GM19328 (cell line): Measurements from ENCODE around the gene SRMS.

Source experiments
- ATAC-seq: cut with Tn5 transposase; IDR thresholded peaks from one replicate; pipeline ENCODE4 v1.9.1; 2021; ENCODE audit warnings: mild to moderate bottlenecking, moderate library complexity; ENCODE audit not compliant: unreplicated experiment

The SRMS gene

DNA sequence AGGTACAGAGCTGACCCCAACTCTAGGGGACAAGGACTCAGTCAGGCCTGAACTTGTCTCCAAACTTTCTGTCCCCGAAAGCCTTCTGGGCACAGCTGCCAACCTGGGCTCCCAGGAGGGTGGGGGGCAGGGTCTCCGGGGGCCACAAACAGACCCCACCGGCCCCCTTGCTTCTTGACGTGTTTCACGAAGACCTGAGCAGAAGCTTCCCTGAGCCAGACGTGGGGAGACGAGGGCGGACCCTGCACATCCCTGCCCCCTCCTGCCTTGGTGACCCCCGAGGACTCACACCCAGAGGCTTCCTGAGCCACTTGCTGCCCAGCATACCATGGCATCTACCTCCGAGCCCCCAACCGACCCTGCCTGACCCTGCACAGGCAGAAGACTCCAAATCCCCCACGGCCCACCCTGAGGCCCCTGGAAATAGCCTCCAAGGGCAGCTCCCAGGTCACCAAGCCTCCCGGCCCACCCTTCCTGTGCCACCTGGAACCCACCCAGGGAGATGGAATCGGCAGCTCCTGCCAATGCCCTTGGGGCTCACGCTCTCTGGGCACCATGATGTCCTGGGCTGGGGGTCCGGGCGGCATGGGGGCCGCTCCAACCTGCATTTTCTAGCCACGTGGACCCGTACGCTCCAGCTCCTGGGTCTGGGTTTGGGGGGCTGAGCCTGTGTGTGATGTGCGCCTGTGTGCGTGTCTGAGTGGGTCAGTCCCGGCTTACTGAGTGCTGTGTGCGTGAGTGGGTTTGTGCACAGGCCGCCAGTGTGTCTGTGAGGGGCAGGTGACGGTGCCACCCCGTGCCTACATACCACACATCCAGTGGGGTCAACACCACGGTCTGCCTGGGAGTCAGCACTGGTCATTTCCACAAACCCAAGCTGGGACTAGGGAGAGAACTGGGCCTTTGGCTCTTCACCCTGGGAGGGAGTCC, 7.8 kb downstream of the SRMS start:
- ATAC-seq: no peak

DNA sequence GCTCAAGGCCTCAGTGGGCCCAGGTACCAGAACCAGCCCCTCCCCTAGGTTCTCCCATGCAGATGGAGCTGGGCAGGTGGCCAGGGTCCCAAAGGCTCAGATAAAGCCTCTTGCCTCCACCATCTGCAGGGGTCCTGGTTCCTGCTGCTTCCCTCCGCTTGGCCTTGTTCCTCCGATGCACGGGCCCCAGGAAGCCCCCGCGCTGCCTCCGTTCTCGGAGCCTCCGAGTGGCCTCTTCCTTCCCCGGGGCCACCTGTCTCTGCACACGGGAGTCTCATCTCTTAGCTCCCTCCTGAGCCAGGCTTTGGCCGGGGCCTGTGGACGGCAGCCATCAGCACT, 8.5 kb downstream of the SRMS start:
- ATAC-seq: no peak

DNA sequence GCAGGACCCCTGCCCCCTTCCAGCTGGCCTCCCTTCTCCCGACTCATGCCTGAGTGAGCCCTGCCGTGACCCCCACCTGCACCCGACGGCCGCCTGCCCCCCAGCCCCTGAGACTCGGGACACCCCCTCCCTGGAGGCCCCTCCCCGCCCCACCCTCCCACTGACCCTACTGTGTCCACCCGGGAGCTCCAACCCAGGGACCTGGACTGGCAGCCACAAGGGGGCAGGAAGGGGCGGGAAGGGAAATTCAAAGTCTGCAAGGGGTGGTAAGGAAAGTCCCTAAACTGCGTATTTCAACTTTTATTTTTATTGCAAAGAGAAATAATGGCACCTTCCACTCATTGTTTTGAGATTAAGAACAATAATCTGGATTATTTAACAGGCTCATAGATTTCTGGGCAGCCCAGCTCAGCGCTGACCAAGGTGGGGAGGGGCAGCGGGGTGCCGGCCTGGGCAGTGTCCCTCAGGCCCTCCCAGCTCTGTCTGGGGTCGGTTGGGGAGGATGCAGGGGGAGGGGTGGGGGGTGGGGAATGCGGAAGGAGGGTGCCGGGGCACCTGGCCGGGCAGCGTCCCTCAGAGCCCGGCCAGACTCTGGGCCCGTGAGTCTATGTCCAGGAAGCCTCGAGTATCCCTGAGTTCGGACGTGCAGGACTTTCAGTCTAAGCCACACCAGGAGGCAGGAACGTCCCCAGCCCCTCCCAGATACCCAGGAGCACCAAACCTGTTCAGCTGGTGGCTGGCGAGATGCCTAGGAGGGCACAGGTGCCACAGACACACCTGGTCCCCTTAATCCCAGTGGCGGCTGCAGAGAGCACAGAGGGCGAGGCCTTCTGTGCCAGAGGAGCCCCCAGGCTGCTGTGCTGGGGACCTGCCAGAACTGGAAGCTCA, 9.1 kb downstream of the SRMS start:
- ATAC-seq: no peak

DNA sequence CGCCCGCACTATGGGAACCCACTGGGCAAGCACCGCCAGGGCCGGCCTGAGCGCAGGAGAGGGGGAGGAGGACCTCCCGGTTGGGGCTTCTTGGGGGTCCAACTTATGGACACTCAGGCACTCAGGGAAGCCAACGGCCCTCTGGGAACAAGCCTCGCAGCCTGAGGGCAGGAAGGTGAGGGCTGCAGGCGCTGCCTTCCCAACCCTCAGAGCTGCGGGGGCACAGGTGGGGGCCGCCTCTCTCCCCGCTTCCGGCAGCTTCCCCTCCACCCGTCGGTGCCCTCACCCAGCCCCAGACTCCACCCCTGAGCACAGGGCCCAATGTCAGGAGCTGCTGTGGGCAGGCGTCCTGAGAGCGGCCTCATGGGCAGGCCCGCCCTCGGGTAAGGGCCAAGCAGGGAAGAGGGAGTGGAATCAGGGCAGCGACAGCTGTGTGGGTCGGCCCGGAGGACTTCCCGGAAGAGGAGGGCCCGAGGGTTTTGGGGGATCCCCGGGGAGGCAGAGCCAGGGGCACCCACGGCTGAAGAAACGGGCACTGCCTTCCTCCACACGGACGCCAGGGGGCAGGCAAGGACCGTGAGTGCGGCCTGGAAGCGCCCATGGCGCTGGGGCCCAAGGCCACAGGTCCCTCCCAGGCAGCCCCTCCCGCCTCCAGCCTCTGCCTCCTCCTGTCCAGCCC, 9.9 kb downstream of the SRMS start:
- ATAC-seq: peak; percentile 73

DNA sequence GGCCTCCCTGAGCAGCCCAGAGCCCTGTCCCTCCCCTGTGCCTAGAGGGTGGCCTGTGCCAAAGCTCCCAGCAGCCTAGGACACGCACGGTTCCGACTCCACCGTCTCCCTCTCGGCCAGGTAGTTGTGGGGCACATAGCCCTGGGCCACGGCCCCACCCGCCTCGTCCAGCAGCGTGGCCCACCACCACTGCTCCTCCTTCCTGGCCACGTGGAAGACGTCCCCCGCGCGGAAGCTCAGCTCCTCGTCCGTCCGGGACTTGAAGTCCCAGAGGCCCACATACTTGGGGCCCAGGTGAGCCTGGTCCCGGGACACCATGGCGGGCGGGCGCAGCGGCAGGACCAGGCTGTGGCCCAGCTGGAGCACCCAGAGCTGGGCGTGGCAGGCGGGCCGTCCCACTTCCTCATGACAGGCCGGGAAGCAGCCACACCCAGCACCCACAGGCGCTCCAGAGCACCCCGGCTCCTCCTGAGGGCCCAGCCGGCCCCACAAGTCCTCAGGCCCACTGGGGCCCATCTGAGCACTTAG, 10.5 kb downstream of the SRMS start, which contains the start of gene PTK6:
PTK6 (minus strand) TSS at position 380 of the 528 bp plus-strand sequence; CDS start at position 318, 62 bp downstream.
- ATAC-seq: peak; percentile 15

DNA sequence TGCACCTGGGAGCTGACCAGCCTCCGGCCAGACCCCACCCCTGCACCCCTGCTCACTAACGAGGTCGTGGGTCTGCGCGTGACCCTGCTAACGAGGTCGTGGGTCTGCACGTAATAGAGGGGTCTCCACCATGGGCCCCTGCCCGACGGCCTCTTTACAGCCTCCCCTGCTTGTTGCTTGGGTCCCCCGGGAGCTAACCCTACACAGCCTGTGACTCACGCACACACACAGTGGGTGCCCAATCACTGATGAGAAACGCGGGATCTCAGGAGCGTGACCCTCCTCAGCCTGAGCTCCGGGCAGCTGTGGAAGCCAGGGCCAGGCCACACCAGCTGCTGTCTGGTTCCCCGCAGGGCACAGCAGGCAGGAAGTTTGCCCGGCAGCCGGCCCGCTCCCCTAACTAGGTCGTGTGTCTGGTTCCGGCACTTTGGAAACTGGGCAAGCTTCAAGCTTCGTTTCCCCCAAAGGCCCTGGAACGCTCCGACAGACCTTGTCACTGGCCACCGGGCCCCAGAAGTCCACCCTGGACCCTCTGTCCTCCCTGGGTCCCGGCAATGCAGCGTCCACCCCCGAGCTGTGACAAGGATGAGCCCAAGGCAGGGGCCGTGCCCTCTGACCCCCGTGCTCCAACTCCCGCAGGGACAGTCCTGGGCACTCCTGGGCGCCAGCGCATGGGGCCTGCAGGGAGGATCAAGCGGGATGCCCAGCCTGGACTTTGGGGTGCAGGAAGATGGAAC, 11.1 kb downstream of the SRMS start:
- no peak for ATAC-seq

DNA sequence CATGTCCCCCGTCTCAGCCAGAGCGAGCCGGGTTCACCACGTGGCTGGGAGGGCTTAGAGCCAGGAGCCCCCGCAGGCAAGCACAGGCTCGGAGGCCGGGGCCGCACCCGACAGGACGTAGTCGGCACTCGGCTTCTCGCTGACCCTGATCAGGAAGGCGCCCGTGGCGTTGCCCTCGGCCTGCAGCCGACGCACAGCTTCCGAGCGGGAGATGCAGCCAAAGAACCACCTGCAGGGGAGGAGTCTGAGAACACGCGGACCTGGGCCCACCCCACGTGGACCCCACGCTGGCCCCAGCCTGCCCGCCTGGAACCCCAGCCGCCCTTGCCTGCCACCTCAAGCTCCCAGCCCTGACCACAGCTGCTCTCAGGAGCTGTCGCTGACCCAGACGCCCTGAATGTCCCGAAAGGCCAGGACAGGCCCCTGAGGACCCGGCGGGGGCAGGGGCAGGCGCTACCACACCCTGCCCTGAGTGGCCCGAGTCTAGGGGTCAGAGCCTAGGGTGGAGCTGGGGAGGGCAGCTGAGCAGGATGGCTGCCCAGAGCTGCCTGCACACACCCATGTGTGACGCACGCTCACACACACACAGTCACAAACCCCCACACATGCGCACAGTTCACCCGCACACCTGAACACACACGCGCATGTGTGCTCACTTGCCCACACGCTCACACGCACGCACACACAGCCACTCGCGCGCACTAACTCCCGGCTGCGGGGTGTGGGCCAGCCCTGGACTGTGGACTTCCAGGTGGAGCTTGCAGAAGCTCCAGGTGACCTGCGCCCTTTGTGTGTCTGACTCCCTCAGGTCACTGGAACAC, 12.5 kb downstream of the SRMS start:
- ATAC-seq: no peak

DNA sequence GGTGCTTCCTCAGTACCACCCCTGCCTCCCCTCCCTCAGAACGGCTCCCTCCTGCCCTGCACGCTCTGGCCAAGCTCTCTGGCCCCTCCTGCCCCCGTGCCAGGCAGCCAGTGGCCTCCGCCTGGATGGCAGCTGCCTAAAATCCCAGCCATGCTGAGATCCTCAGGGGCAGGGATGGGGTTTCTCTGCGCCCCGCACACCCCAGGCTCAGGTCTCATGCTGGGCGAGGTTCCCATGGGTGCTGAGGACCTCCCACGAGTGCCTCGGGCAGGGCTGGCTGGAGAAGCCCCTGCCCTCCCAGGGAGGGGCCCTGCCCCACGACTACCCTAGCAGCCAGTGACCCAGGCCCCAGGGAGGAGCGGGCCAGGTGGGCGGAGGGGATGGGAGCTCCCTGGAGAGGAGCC, 13.1 kb downstream of the SRMS start:
- no peak for ATAC-seq

DNA sequence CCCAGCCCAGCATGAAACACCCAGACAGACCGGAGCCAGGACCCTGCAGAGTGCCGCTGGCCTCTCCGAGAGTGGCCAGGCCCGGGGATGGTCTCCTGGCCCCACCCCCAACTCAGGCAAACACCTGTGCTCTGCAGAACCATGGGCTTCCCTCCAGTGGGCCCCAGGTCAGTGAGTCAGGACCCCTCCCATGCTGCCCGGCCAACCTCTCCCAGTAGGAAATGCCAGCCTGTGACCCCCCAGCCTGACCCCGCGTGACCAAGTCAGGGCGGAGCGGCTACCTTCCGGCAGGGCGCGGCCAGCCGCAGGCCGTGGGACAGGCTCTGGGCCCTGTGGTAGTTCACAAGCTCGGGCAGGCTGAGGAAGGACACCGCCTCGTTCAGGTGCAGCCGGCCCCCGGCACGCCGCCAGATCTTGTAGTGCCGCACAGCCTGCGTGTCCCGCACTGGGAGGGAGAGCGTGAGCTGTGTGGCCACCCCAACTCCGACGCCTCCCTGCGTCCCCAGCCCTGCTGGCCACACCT, 13.6 kb downstream of the SRMS start:
- no peak for ATAC-seq

DNA sequence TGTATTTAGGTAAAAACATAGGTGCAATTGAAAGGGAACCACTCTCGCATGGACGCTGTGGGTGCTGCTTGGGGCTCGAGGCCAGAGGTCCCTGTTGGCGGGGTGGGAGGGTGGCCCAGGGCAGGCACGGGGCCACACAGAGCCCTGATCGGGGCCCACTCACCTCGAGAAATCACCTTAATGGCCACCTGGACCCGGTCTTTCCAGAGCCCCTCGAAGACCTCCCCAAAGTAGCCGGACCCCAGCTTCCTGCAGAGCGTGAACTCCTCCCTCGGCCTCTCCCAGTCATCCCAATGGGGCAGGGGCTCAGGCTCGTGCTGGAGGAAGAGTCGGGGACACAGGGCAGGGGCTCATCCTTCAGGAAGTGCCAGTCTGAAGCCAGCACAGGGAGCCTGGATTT, 14.2 kb downstream of the SRMS start:
- no peak for ATAC-seq

DNA sequence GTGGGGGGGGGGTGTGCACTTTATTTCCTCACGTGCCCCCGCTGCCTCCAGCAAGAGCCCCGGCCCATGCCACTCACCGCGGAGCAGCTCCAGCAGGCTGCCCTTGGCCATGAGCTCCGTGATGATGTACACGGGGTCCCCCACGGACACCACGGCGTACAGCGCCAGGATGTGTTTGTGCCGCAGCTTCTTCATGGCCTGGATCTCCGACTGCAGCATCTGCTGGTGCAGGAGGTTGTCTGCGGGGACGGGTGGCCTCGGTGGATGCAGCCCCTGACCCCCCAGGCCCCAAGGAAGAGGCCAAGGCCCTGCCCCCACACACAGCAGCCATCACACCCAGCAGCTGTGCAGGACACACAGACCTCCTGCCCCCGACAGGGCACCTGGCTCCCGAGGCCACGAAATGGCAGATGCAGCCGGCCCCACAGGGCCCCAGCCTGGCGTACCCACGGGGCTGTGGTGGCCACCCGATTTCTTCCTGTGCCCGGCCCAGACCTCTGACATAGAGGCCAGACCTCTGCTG, 15.0 kb downstream of the SRMS start:
- ATAC-seq: no peak

DNA sequence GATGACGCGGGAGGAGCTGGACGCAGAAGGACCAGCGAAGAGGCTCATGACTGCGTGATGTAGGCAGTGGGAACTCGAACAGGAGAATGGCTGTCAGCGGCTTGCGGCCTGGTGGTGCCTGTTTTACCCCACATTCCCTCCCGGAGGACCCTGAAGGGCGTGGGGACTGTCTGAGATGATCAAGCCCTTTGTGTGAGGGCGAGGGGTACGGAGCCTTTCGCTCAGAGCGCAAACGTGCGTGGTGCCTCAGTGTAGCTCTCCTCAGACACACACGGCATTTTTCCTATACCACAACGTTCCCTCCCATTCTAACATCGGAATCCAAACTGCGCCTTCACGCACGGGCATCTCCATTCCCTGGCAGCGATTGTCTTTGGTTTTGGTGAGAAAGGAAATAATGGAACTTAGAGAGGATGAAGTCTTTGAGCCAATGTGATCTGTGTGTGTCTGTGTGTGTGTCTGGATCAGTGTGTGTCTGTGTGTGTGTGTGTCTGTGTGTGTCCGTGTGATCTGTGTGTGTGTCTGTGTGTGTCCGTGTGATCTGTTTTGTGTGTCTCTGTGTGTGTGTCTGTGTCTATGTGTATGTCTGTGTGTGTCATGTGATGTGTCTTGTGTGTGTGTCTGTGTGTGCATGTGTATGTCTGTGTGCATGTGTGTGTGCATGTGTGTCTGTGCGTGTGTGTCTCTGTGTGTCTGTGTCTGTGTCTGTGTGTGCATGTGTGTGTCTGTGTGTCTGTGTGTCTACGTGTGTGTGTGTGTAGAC, 15.7 kb downstream of the SRMS start:
- ATAC-seq: no peak

DNA sequence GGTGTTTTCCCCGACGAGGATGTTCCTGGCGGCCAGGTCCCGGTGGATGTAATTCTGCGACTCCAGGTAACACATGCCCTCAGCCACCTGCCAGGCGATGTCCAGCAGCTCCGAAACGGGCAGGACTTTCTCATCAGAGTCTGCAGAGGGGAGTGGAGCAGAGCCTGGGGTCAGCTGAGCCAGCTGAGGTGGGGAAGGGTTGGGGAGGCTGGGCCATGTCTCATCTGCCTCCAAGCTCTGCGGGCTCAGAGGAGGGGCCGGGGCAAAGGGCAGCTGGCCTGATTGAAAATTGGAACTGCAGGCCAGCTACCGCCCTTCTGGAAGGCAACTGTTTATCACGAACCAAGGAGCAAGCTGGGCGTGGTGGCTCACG, 16.8 kb downstream of the SRMS start:
- no peak for ATAC-seq

DNA sequence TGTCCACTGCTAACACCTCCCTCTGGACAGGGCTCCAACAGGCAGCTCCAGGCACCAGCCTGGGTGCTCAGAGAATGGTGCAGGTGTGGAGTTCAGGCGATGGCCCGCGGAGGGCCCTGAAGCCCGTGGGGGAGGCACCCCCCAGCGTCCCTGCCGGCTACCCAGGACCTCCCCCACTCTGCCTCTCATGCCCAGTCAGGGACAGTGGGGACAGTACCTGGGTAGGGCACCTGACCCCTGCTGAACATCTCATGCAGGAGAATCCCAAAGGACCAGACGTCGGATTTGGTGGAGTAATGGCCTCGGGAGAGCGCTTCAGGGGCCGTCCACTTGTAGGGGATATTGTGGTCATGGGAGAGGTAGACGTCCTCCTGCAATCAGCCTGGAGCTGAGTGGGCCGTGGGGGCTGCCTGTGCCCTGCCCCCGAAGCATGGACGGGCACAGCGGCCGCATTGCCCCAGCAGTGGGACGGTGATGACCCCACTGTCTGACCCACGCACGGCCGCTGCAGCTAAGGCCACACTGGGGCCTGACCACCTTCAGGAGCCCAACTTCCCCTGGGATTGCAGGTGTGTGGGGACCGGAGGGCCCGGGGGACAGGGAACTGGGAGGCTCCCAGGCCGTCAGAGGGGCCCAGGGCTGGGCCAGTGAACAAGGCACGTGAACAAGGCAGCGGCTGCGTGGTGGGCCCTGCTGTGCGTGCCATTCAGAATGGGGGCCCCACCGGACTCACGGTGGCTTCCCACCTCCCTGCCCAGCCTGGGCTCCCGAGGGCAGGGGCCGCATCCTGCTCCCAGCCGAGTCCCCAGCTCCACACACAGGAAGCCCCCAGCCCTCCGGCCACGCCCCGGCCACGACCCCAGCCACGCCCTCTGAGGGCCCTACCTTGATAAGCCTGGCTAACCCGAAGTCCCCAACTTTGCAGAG, 17.4 kb downstream of the SRMS start:
- ATAC-seq: no peak

DNA sequence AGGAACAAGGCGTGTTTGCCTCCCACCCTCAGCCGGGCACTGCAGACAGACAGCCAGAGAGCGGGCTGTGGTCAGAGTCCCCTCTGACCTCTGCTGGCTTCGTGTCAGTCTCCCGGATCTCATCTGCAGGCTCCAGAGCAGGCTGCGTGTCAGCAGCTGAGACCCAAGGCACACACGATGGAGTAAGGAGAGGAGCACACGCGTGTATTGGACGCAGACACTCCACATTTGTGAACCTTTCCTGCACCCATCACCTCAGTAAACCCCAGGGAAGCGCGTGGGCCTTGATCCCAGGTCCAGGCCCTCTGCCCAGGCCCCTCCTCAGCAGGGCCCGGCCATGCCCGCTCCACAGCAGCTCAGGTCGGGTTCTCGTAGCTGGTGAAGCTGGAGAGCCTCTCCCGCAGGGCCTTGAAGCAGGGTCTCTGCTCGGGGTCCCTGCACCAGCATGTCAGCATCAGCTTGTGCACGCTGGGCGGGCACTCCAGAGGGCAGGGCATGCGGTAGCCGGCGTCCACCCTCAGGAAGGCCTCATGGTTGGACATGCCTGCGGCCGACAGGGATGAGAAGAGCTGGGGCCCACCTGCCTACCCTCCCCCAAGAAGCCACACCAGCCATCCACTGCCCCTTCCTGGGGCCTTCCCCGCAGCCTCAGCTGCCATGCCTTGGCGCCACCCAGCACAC, 18.2 kb downstream of the SRMS start:
- no peak for ATAC-seq

DNA sequence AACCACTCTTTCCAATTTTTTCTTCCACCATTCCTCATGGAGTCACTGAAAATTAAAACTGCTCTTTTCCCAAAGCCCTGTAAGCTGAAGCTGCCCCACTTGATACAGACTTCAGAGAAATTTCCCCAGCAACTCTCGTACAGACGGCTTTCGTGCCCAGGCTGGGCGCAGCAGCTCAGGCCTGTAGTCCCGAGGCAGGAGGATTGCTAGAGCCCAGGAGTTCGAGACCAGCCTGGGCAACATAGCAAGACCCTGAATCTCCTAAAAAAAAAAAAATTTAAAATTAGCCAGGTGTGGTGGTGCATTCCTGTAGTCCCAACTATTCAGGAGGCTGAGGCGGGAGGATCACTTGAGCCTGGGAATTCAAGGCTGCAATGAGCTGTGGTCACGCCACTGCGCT, 20.4 kb downstream of the SRMS start:
- ATAC-seq: no peak

DNA sequence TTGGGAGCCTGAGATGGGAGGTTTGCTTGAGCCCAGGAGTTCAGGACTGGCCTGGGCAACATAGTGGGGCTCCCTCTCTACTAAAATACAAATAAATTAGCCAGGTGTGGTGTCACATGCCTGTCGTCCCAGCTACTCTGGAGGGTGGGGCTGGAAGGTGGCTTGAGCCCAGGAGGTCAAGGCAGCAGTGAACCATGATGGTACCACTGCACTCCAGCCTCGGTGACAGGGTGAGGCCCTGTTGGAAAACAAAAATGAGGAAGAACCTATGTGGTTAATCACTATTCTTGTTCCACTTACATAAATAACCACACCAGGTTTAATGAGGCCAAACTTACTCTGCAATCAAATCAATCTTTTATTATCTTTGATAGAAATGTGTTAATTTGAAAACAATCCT, 21.6 kb downstream of the SRMS start:
- no peak for ATAC-seq
